IPS-20b (cell line): ENCODE results near the gene POTEF.
A peak's percentile ranks its signal among the peaks of the same experiment; 100 is the strongest.
"Not testable (repeated sequence)": the region's sequence is repeated elsewhere in the genome, so short reads cannot be mapped to it uniquely, and the experiment has no call there.

ENCODE experiments used
- H3K27ac ChIP-seq: one replicate; pipeline ENCODE4 v1.5.1; 2013; ENCODE audit warnings: low read length
- H3K27me3 ChIP-seq: 2 replicates; pipeline ENCODE4 v1.6.1; 2013; ENCODE audit warnings: mild to moderate bottlenecking, low read length, inconsistent platforms; ENCODE audit not compliant: insufficient read depth
- H3K36me3 ChIP-seq: 2 replicates; pipeline ENCODE4 v1.6.1; 2013; ENCODE audit warnings: low read depth, mild to moderate bottlenecking, inconsistent platforms, low read length, moderate library complexity; ENCODE audit not compliant: insufficient read depth
- H3K4me1 ChIP-seq: 2 replicates; pipeline ENCODE4 v1.6.1; 2013; ENCODE audit warnings: mild to moderate bottlenecking, control low read depth, inconsistent platforms, low read length, moderate library complexity; ENCODE audit not compliant: insufficient read depth
- H3K4me3 ChIP-seq: 2 replicates; pipeline ENCODE4 v1.5.1; 2013; ENCODE audit warnings: mild to moderate bottlenecking, low read length, inconsistent platforms
- H3K9ac ChIP-seq: 2 replicates; pipeline ENCODE4 v1.6.1; 2013; ENCODE audit warnings: low read depth, mild to moderate bottlenecking, inconsistent platforms, low read length, moderate library complexity
- H3K9me3 ChIP-seq: 2 replicates; pipeline ENCODE4 v1.6.1; 2013; ENCODE audit warnings: mild to moderate bottlenecking, low read depth, low read length, inconsistent platforms; ENCODE audit not compliant: insufficient read depth

Gene POTEF

DNA sequence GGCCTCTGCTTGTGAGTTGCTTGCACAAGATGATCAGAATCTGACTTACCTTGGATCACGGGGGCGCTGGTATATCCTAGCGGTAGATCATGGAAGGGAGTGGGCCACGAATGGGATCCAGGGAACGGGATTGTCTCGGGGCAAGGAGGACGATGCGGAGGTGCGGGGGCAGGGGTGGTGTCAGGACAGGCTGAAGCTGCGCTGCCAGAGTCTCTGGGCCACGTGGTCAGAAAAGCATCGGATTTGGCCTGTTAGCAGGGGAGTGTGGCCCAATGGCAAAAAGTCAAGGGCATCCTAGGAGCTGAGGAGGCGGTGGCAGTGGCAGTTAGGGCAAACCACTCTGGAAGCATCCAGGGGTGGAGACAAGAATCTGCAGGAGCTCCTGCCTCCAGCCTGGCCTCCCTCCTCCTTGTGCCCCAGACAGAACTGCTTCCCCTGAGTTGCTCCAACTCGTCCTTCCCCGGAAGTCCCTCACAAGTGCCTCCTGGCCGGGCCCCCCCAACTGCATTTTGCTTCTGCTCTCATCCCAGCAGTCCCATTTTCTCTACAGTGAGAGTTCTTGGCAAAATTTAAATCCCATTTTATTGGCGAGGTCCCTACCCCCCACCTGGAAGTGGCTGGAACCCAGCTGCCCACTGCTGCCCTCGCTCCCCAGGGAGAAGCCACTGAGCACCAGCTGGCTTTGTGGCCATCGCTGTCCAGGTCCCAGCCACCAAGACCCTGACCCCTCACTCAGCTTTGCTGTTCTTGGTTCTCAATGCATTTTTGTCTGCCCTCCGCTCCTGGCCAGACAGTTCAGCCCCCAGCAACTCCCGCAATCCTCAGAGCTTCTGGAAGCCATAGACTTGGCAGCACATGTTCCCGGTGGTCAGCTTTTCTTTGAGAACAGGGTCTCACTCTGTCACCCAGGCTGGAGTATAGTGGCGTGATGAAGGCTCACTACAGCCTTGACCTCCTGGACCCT is 21.4 kb upstream of the POTEF start:
- H3K36me3 ChIP-seq: peaks cover 28% of the 10 kb centered on the region; the same call in 1 of the 2 replicates
- H3K9me3 ChIP-seq: no peaks in the 10 kb centered on the region
- no peaks in the 10 kb centered on the region for H3K4me1 ChIP-seq
- no peak overlapping the region for H3K9ac ChIP-seq
- H3K27me3 ChIP-seq: no peaks in the 10 kb centered on the region
- no peak overlapping the region for H3K4me3 ChIP-seq
- no peak overlapping the region for H3K27ac ChIP-seq

DNA sequence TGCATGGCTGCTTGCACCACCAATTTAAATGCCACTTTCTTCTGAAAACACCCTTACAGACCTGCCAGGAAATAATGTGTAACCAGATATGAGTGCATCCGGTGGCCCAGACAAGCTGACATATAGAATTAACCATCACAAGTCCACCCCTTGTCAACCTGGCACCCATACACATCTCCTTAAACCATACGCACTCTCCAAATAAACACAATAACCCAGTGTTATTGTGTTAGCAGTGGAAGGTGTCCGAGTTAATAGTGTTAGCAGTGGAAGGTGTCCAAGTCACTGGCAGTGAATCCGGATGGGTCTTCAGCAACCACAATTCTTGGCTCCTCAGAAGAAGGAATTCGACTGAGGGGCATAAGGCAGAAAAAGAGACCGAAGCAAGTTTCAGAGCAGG is 19.5 kb upstream of the POTEF start:
- H3K9me3 ChIP-seq, H3K27me3 ChIP-seq, H3K4me3 ChIP-seq, H3K4me1 ChIP-seq, H3K27ac ChIP-seq, H3K9ac ChIP-seq: not testable (repeated sequence)
- H3K36me3 ChIP-seq: peaks cover 14% of the 10 kb centered on the region; the same call in 1 of the 2 replicates

DNA sequence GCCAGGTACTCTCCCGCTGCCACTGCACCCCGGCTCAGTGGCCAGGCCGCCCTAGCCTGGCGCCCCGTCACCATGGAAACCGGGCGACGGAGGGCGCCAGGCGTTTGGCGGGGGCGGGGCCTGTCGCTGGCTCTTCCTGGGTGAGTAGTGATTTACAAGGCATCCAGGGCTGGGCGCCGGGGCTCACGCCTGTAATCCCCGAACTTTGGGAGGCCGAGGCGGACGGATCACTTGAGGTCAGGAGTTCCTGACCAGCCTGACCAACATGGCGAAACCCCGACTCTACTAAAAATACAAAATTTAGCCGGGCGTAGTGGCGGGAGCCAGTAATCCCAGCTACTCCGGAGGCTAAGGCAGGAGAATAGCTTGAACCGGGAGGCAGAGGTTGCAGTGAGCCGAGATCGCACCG is 16.0 kb upstream of the POTEF start, which contains the start of gene CCDC74B:
TSS of gene CCDC74B (minus strand) at position 107 of the 409 bp plus-strand sequence. CDS start 116 bp downstream, outside the sequence.
- H3K27me3 ChIP-seq: not testable (repeated sequence)

DNA sequence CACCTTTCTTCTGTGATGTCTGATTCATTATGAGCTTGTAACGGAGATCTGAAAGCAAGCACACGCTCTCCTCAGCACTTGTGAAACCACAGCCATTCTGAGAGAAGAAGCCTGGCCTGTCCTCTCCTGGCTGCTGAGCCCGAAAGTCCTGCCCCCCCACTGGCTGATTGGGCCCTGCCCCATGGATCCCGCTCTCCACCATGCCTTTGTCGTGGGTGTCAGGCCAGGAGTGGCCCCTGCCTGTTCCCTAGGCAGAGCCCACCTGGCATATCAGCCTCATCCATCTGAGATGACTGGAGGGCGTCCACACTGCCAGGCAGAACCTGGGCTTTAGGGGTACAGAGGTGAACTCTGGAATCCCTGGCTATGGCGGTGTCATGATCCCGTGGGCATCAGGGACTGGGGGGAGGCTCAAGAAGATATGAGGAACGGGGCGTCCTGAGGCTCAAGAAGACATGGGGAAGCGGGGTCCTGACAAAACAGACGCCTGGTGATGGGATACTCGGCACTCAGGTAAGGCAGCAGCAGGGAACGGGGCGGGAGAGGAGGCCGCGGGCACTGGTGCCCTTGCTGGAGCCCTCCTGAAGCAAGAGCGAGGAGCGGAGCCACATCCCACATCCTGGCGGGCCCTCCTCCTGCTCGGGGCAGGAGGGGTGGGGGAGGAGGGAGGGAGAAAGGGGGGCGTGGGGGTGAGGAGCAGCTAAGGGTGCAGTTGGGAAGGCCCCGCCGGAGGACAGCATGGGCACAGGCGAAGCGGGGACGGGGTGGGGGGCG is 14.4 kb upstream of the POTEF start:
- H3K4me3 ChIP-seq: peak overlapping the region; percentile 45; the same call in 1 of the 2 replicates
- not testable (repeated sequence) for H3K9me3 ChIP-seq, H3K27ac ChIP-seq, H3K36me3 ChIP-seq, H3K27me3 ChIP-seq, H3K4me1 ChIP-seq, H3K9ac ChIP-seq

More for the DNA sequence above, 16.0 kb upstream of the POTEF start, which contains the start of gene CCDC74B:
- not testable (repeated sequence) for H3K9ac ChIP-seq, H3K4me1 ChIP-seq, H3K36me3 ChIP-seq, H3K9me3 ChIP-seq, H3K27ac ChIP-seq
- H3K4me3 ChIP-seq: peak within 1 kb of the TSS; percentile 56; the same call in 1 of the 2 replicates

DNA sequence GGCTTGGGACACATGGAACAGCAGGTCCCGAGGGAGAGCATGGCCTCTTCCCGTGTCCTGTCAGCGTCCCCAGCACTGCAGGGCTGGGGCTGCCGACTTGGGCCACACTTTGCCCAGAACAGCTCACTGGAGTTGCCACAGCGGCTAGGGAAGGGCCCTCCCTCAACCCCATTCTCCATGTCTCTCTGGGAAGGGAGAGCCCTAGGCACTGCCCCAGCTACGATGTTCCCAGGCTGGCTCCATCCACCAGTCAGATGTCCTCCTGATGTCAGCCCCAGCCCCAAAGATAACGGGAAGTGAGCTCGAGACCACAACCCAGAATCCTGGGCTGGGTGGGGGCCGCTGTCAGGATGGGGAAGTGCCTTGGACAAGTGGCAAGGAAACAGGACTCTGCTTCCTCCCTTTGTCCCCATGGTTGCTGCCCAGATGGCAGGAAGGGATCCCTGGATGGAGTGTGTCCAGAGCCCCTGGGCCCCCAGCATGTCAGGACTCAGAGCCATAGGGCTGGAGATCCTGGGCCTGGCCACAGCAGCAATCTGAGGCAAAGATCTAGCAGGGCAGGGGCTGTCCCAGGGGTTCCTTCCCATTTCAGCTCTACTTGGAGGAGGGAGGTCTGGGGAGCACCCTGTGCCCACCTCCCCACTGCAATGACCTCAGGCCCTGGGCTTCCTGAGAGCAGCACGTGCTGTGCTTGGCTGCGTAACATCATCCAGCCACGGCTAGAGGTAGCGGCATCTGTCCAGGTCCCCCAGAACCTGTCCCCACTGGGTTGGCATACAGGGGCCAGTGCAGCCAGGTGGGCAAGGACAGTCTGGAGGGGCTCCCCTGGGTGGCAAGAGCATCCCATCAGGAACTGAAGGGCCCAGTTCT is 13.6 kb upstream of the POTEF start:
- not testable (repeated sequence) for H3K27me3 ChIP-seq, H3K9ac ChIP-seq, H3K27ac ChIP-seq, H3K36me3 ChIP-seq, H3K9me3 ChIP-seq, H3K4me1 ChIP-seq, H3K4me3 ChIP-seq

DNA sequence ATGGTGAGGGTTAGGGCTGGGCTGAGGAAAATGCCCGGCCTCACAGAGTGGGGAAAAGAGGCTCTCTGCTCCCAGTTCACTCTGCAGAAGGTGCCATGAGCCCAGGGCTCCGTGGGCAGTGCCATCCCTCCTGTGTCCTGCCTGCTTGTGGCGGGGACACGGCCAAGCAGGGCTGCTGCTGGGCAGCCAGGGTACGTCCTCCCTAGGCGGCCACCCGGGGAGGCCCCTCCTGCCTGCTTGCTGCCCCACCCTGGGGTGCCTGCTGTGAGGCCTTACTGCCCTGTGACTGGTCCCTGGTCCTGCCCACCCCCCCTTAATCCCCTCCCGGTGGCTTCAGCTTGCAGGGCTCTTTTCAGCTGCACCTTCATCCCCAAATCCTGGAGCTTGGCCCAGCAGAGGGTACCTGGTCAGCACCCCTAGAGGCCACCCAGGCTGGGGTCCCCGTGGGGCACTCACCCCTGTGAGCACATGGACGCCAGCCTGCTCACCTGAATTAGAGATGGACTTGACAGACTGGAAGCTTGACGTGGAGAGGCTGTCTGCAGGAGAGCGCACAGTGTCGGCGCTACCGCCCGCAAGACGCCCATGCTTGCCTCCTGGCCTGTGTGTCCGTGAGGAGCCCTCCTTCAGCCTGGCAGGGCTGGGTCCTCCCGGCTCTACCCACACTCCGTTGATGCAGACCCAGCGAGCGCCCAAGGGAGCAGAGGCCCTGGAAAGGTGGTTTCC is 12.8 kb upstream of the POTEF start:
- H3K27me3 ChIP-seq, H3K4me1 ChIP-seq, H3K36me3 ChIP-seq, H3K4me3 ChIP-seq, H3K27ac ChIP-seq, H3K9me3 ChIP-seq, H3K9ac ChIP-seq: not testable (repeated sequence)

DNA sequence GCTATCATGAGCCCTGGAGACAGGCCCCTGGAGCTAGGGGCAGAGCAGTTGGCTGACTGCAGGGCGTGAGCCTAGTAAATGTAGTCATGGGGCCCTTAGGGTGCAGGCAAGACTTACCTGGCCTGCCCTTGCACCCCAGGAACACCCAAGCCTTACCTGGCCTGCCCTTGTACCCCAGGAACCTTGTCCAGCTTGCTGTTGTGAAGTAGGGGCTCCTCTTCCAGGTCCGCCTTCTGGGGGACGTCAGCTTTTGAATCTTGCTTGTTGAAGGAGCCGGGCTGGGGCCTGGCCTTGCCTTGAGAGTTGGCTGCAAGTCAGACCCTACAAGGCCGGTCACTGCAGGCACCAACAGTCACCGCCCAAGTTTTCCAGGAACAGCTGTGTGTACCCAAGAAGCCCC is 12.0 kb upstream of the POTEF start:
- H3K27ac ChIP-seq, H3K9me3 ChIP-seq, H3K36me3 ChIP-seq, H3K4me3 ChIP-seq, H3K4me1 ChIP-seq, H3K27me3 ChIP-seq, H3K9ac ChIP-seq: not testable (repeated sequence)

DNA sequence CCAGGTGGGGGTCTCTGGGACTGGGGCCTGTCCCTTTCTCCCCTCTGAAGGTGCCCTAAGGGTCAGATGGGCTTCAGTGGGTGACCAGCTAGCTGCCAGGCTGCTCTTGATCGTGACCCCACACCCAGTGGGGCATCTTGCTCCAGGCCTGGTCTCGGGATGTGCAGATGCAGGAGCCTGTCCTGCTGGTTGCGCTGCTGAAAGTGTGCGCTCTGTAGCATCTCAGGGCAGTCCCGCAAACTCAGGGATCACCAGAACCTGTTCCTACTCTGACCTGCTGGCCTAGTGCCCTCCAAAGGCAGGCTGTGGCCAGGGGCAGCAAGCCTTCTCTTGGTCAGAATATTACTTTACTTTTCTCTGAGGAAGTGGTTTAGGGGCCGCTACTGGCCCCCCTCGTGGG is 11.5 kb upstream of the POTEF start:
- not testable (repeated sequence) for H3K27me3 ChIP-seq, H3K27ac ChIP-seq, H3K9ac ChIP-seq, H3K4me3 ChIP-seq, H3K9me3 ChIP-seq, H3K4me1 ChIP-seq, H3K36me3 ChIP-seq

DNA sequence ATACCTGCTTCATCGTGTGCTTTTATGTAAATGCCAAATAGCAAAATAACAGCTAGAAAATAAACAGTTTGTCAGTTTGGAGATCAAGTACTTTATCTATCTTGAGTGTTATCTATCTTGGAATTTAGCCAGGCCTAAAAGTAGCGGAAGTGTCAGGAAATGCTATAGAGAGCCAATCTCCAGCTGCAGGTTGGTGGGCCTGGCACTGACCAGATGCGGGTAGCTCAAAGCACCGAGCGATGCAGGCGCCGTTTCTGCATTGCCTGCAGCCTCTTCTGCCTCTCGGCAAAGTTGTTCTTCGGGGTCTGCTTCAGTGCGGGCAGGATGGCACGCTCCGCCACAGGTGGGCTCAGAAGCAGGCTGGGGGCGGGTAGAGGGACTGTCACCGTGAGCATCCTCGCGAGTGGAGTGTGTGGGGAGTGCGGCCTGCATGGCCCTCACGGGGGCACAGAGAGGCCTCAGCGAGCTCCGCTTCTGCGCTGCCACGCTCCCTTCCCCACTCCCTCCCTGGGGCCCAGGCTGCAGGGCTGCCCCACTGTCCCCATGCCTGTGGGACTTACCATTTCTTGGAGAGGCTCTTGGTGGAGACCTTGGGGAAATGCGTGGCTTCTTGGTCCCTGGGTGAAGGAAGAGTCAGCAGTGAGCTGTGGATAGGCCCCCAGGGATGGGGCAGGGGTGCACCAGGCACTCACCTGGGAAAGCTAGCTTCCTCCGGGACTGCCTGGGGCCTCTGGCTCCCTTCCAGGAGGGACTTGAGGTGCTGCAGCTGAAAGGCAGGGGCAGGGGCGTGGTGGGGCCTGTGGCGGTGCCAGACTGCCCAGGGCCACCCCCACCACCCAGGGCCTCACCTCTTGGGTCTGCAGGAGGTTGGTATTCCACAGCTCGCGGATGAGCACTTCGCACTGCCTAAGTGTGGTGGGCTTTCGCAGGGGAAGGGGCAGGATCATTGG is 10.6 kb upstream of the POTEF start:
- not testable (repeated sequence) for H3K4me3 ChIP-seq, H3K9me3 ChIP-seq, H3K9ac ChIP-seq, H3K36me3 ChIP-seq, H3K4me1 ChIP-seq, H3K27me3 ChIP-seq, H3K27ac ChIP-seq

DNA sequence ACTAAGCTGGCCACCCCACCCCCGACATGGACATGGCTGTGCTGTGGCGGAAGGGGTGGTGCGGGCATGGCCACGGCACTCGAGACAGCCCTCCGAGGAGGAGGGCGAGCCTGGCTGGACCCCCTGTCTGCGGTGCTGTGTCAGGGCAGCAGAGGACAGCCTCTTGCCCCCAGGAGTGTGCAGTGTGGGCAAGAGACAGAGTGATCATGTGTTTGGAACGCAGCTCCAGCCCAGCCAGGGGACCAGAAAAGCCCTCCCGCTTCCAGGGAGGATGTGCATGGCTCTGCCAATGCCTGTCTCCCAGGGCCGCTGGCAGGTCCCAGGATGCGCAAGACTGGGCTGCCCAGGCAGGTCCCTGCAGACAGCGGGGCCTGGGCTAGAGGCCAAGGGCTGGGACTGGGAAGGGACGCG is 9.8 kb upstream of the POTEF start:
- not testable (repeated sequence) for H3K9me3 ChIP-seq, H3K27ac ChIP-seq, H3K9ac ChIP-seq

More for the DNA sequence above, 9.8 kb upstream of the POTEF start:
- not testable (repeated sequence) for H3K4me3 ChIP-seq, H3K27me3 ChIP-seq, H3K4me1 ChIP-seq, H3K36me3 ChIP-seq
